GM12878 (cell line): Measurements from ENCODE around the gene PIGZ. TPM values are rescaled to one million over a fixed set of nuclear protein-coding genes. Genes with fewer than 3 reads are reported as not detected.

Experiments used
- ATAC-seq: fragments of 200-7000 bp; cut with Tn5 transposase; 3 replicates; pipeline ENCODE4 v1.9.1; 2020; ENCODE audit warnings: mild to moderate bottlenecking, moderate library complexity
- BruUV-seq: library from RNA; stranded (reverse); fragments of 400-500 nt; replicated peaks from 2 replicates; lab custom pipeline; 2021; lab: Mats Ljungman, UMichigan
- CTCF ChIA-PET: fragments of 300-600 bp; sonication (Branson Sonifier 250); formaldehyde crosslinking; extraction: SDS; loops from one replicate; lab custom pipeline; 2021; ENCODE audit warnings: inconsistent platforms; lab: Yijun Ruan, JAX
- POLR2A ChIA-PET: fragments of 350-600 bp; formaldehyde crosslinking; extraction: SDS; loops from one replicate; lab custom pipeline; 2021; ENCODE audit warnings: inconsistent platforms; lab: Charles Lee
- RAD21 ChIA-PET: fragments of 300-600 bp; sonication (Branson Sonifier 250); formaldehyde crosslinking; loops from one replicate; lab custom pipeline; 2023; ENCODE audit warnings: antibody characterized with exemption; ENCODE audit not compliant: unreplicated experiment; lab: Charles Lee
- SMC1A ChIA-PET: fragments of 300-600 bp; sonication (Branson Sonifier 250); formaldehyde crosslinking; loops from one replicate; lab custom pipeline; 2023; ENCODE audit not compliant: unreplicated experiment, uncharacterized antibody; lab: Charles Lee
- DNase-seq: peaks from one replicate; pipeline ENCODE4 v3.0.0-alpha.2; 2011; ENCODE audit warnings: low read depth, low spot score
- FAIRE-seq: peaks from 3 replicates; lab custom pipeline; 2011; peaks lifted over from hg19 to GRCh38; lab: Jason Lieb, UNC
- H2AFZ ChIP-seq: 2 replicates; pipeline ENCODE4 v1.6.0; 2011; ENCODE audit warnings: low read depth, low read length, control low read depth; ENCODE audit not compliant: control insufficient read depth
- H3K27ac ChIP-seq: 2 replicates; pipeline ENCODE4 v1.5.1; 2011; ENCODE audit warnings: control low read depth; ENCODE audit not compliant: control insufficient read depth, insufficient read depth
- H3K27me3 ChIP-seq, 2 experiments: replicated peaks in 1 of 2; 2 replicates each; pipeline versions ENCODE4 v1.6.0 to v1.6.1; 2011; ENCODE audit warnings: low read length in 1 of 2; ENCODE audit not compliant: control insufficient read depth in 2 of 2, insufficient read depth in 2 of 2
- H3K36me3 ChIP-seq, 2 experiments: 2 replicates each; pipeline ENCODE4 v1.5.1; 2011; ENCODE audit warnings: low read length in 1 of 2; ENCODE audit not compliant: control insufficient read depth in 2 of 2, insufficient read depth in 2 of 2
- H3K4me1 ChIP-seq: 2 replicates; pipeline ENCODE4 v1.6.1; 2011; ENCODE audit warnings: mild to moderate bottlenecking, low read length, moderate library complexity, mixed read lengths; ENCODE audit not compliant: control insufficient read depth, insufficient read depth
- H3K4me2 ChIP-seq: 2 replicates; pipeline ENCODE4 v1.6.0; 2011; ENCODE audit warnings: control low read depth; ENCODE audit not compliant: control insufficient read depth, insufficient read depth
- H3K4me3 ChIP-seq: fragments of 200-600 bp; sonication (generic); 2 replicates; pipeline ENCODE4 v1.5.1; 2016
- H3K79me2 ChIP-seq: 2 replicates; pipeline ENCODE4 v1.6.0; 2011; ENCODE audit warnings: low read length; ENCODE audit not compliant: control insufficient read depth, insufficient read depth
- H3K9ac ChIP-seq: 2 replicates; pipeline ENCODE4 v1.8.0; 2011; ENCODE audit warnings: low read length, control low read depth, mixed read lengths; ENCODE audit not compliant: control insufficient read depth, insufficient read depth
- H3K9me3 ChIP-seq: replicated peaks from 3 replicates; pipeline ENCODE4 v1.5.1; 2011; ENCODE audit warnings: mild to moderate bottlenecking, low read length; ENCODE audit not compliant: control insufficient read depth, insufficient read depth
- H4K20me1 ChIP-seq: 2 replicates; pipeline ENCODE4 v1.6.0; 2011; ENCODE audit not compliant: control insufficient read depth, insufficient read depth
- BHLHE40 ChIP-seq, 2 experiments: fragments of 450-650 bp in 1 of 2; IDR thresholded peaks; 2 replicates each; pipeline ENCODE4 v1.6.1; 2011 to 2017; ENCODE audit warnings: low read depth in 2 of 2, borderline replicate concordance in 1 of 2, improper control_type of control experiment in 1 of 2, low read length in 1 of 2, mild to moderate bottlenecking in 1 of 2
- ETV6 ChIP-seq, 2 experiments: fragments of 450-650 bp in 1 of 2; IDR thresholded peaks in 1 of 2; conservative IDR thresholded peaks in 1 of 2; 2 replicates each; pipeline ENCODE4 v1.6.1; 2014; ENCODE audit warnings: antibody characterized with exemption in 1 of 2, borderline replicate concordance in 1 of 2, low read depth in 1 of 2, mild to moderate bottlenecking in 1 of 2, moderate library complexity in 1 of 2
- MLLT1 ChIP-seq: fragments of 450-650 bp; IDR thresholded peaks from 2 replicates; pipeline ENCODE4 v1.6.1; 2016; ENCODE audit warnings: mild to moderate bottlenecking
- NFYB ChIP-seq: IDR thresholded peaks from 2 replicates; pipeline ENCODE4 v1.6.1; 2011; ENCODE audit warnings: low read depth, mild to moderate bottlenecking, low read length, improper control_type of control experiment, moderate library complexity; ENCODE audit not compliant: insufficient read depth
- NR2C2 ChIP-seq: IDR thresholded peaks from 2 replicates; pipeline ENCODE4 v1.6.1; 2011; ENCODE audit warnings: borderline replicate concordance, low read depth; ENCODE audit not compliant: control insufficient read depth, insufficient read length
- POLR2AphosphoS2 ChIP-seq: IDR thresholded peaks from 2 replicates; pipeline ENCODE4 v1.6.1; 2011; ENCODE audit warnings: low read depth, mild to moderate bottlenecking, low read length, improper control_type of control experiment, moderate library complexity
- PRDM15 ChIP-seq: fragments of 450-650 bp; formaldehyde crosslinking; IDR thresholded peaks from 2 replicates; pipeline ENCODE4 v1.4.0; 2020; ENCODE audit warnings: mild to moderate bottlenecking, moderate library complexity
- USF2 ChIP-seq: IDR thresholded peaks from 2 replicates; pipeline ENCODE4 v1.6.1; 2011; ENCODE audit warnings: low read depth, low read length, improper control_type of control experiment, borderline replicate concordance
- WGBS: methylation state at CpG from one replicate; pipeline ENCODE4 v1.1.6; 2016; ENCODE audit warnings: low lambda C conversion rate; ENCODE audit not compliant: insufficient replicate concordance, insufficient coverage; ENCODE audit errors: missing lambda C conversion rate; 5-methylcytosine and 5-hydroxymethylcytosine counted together
- in situ Hi-C: fragments of 300-500 bp; cut with MboI; formaldehyde crosslinking; loops from 9 replicates; pipeline ENCODE4 v1.14.3; 2018; ENCODE audit warnings: mixed read lengths
- intact Hi-C: fragments of 100-400 bp; cut with micrococcal nuclease; formaldehyde crosslinking; loops from one replicate; pipeline ENCODE4 v1.14.2; 2022; ENCODE audit not compliant: unreplicated experiment
- polyA plus RNA-seq, 11 experiments: library from polyadenylated mRNA; depleted of rRNA in 4 of 11; unstranded in 6 of 11; stranded (reverse) in 5 of 11; fragments of >200 nt; fragmentation: Nextera tagmentation in 4 of 11; fragmentation: Illumina TruSeq in 1 of 11; extraction: Ambion mirVana in 4 of 11; extraction: Trizol in 1 of 11; gene quantifications; 1 replicate in 1 of 11; 2 replicates in 10 of 11; pipeline versions ENCODE4 v1.2.1 to v1.2.3, GENCODE V29; 2011 to 2016; ENCODE audit warnings: inconsistent platforms in 2 of 11, missing spikeins in 2 of 11, low read depth in 1 of 11
- total RNA-seq, 4 experiments: library from RNA; depleted of rRNA in 3 of 4; stranded (reverse); fragments of >200 nt in 3 of 4; fragmentation: Illumina TruSeq in 1 of 4; extraction: Trizol in 1 of 4; gene quantifications; 2 replicates each; pipeline versions ENCODE4 v1.2.1 to v1.2.3, GENCODE V29; 2013 to 2021

The PIGZ gene
- total and polyA plus RNA-seq, 10 of the 15 experiments (the other 5 are each of a cell fraction or from before 2014, with no cell fraction given), result 0.06 to 1.2 (median 0.64) TPM

GRCh38 chr3:196918968-196919367, 49.7 kb downstream of the PIGZ start:
- FAIRE-seq, result no peak

More at GRCh38 chr3:196918968-196919367, 49.7 kb downstream of the PIGZ start:
- H3K27me3 ChIP-seq, result no peaks in the 10 kb centered on the region
- CTCF ChIA-PET, result interaction anchor here (0.7 kb wide), 3 partner anchors 10 to 234 kb away, joined by 3 read pairs; no protein-coding TSS in a partner anchor
- WGBS, result 78% methylated on average over 2 of the region's 2 CpGs
- ATAC-seq (no peak), DNase-seq (no peak)
- no peak overlapping the region for H2AFZ ChIP-seq
- no peak for TF ChIP-seq MLLT1
- TF ChIP-seq BHLHE40 (IDR thresholded peaks at IDR 0.05; ENCODE audit: borderline replicate concordance in 1 of 2, low read depth in 2 of 2, low read length in 1 of 2), result no peak
- TF ChIP-seq USF2, result no peak
- TF ChIP-seq NFYB, result no peak
- TF ChIP-seq ETV6 (conservative IDR thresholded peaks at IDR 0.05 in 1 of 2, IDR thresholded peaks at IDR 0.05 in 1 of 2; ENCODE audit: borderline replicate concordance in 1 of 2, low read depth in 1 of 2), result no peak
- no peak for TF ChIP-seq POLR2AphosphoS2
- no peak for TF ChIP-seq PRDM15 (CRISPR knock-in tag)
- TF ChIP-seq NR2C2, result no peak
- in situ Hi-C loops (no loop called here), intact Hi-C loops (no loop called here)
- no peak overlapping the region for H3K4me3 ChIP-seq
- H3K79me2 ChIP-seq, result no peaks in the 10 kb centered on the region
- RAD21 ChIA-PET, result no interaction called here
- H3K9me3 ChIP-seq, result no peaks in the 10 kb centered on the region; the same call in 2 of the 3 replicates
- SMC1A ChIA-PET, result no interaction called here
- H3K36me3 ChIP-seq, result peaks cover 2 to 7% of the 10 kb centered on the region in 2 experiments; a peak in 3 of 4 replicates
- H3K27ac ChIP-seq, result no peak overlapping the region
- H3K4me2 ChIP-seq, result no peak overlapping the region
- peaks cover 4% of the 10 kb centered on the region; the same call in 1 of the 2 replicates for H3K4me1 ChIP-seq
- H4K20me1 ChIP-seq, result no peaks in the 10 kb centered on the region
- no TSS peak for BruUV-seq
- no peak overlapping the region for H3K9ac ChIP-seq
- POLR2A ChIA-PET, result no interaction called here
